Esophagus squamous epithelium (tissue), 5 donors: Measurements from ENCODE around the gene KIFBP. TPM values are rescaled to one million over a fixed set of nuclear protein-coding genes. Genes with fewer than 3 reads are reported as not detected.
A peak's percentile ranks its signal among the peaks of the same experiment; 100 is the strongest.

Source experiments
- DNase-seq: peaks from one replicate; lab custom pipeline; 2025; lab: John Stamatoyannopoulos, UW
- H3K27ac ChIP-seq, 4 donors: fragments of 200-600 bp; sonication (generic); one replicate each; pipeline ENCODE4 v1.5.1; 2016 to 2019; ENCODE audit warnings: mild to moderate bottlenecking in 1 of 4
- H3K27me3 ChIP-seq, 4 donors: fragments of 200-600 bp; sonication (generic); 1 replicate in 3 of 4; 2 replicates in 1 of 4; pipeline versions ENCODE4 v1.5.1 to v1.6.0; 2017 to 2021; ENCODE audit warnings: antibody characterized with exemption in 1 of 4
- H3K36me3 ChIP-seq, 3 donors: fragments of 200-600 bp; sonication (generic); one replicate each; pipeline ENCODE4 v1.5.1; 2016 to 2019
- H3K4me1 ChIP-seq, 3 donors: fragments of 200-600 bp; sonication (generic); one replicate each; pipeline ENCODE4 v1.5.1; 2017 to 2019
- H3K4me3 ChIP-seq, 4 donors: fragments of 200-600 bp; sonication (generic); 1 replicate in 3 of 4; 2 replicates in 1 of 4; pipeline ENCODE4 v1.5.1; 2016 to 2019; ENCODE audit warnings: mild to moderate bottlenecking in 2 of 4, moderate library complexity in 1 of 4
- H3K9me3 ChIP-seq, 3 donors: fragments of 200-600 bp; sonication (generic); one replicate each; pipeline ENCODE4 v1.5.1; 2016 to 2019
- POLR2A ChIP-seq, 4 donors: fragments of 450-650 bp; IDR thresholded peaks; one replicate each; pipeline ENCODE4 v1.6.1; 2017; ENCODE audit warnings: antibody characterized with exemption in 4 of 4, mild to moderate bottlenecking in 4 of 4, moderate library complexity in 3 of 4
- WGBS, 2 donors: methylation state at CpG; one replicate each; pipeline ENCODE4 v1.1.5; 2018; 5-methylcytosine and 5-hydroxymethylcytosine counted together
- intact Hi-C: fragments of 100-400 bp; cut with DNase I; formaldehyde crosslinking; loops from one replicate; pipeline ENCODE4 v1.15.0; 2022
- total RNA-seq, 4 donors: library from RNA; depleted of rRNA; stranded (reverse); fragments of >200 nt; gene quantifications; one replicate each; pipeline ENCODE4 v1.1.0, GENCODE V29; 2016
- TF ChIP-seq, protein P1 (sequence below), 6 experiments: fragments of 450-650 bp in 4 of 6; fragments of 200-600 bp in 2 of 6; sonication (generic) in 2 of 6; IDR thresholded peaks; one replicate each; pipeline ENCODE4 v1.5.1; 2016 to 2019; ENCODE audit warnings: antibody characterized with exemption in 6 of 6, mild to moderate bottlenecking in 4 of 6, moderate library complexity in 4 of 6
- donor health status: DM: yes; HTN: yes; CAD: no.

Gene KIFBP
- total RNA-seq, 4 donors from 2014 or later = 15.5 to 31.0 (median 16.4) TPM

DNA sequence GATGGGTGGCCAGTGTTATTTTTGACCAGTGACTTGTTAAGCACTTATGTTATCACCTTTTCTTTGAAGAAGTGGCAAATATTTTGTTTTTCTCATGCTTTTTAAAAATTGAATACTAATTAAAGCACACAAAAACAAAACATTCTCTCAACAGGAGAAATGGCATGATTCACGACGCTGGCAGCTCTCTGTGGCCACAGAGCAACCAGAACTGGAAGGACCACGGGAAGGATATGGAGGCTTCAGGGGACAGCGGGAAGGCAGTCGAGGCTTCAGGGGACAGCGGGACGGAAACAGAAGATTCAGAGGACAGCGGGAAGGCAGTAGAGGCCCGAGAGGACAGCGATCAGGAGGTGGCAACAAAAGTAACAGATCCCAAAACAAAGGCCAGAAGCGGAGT is 6.2 kb upstream of the KIFBP start:
- no peak overlapping the region for H3K27ac ChIP-seq
- no peaks in the 10 kb centered on the region for H3K4me1 ChIP-seq
- TF ChIP-seq POLR2A (IDR thresholded peaks at IDR 0.05) = no peak
- TF ChIP-seq, protein P1, sequence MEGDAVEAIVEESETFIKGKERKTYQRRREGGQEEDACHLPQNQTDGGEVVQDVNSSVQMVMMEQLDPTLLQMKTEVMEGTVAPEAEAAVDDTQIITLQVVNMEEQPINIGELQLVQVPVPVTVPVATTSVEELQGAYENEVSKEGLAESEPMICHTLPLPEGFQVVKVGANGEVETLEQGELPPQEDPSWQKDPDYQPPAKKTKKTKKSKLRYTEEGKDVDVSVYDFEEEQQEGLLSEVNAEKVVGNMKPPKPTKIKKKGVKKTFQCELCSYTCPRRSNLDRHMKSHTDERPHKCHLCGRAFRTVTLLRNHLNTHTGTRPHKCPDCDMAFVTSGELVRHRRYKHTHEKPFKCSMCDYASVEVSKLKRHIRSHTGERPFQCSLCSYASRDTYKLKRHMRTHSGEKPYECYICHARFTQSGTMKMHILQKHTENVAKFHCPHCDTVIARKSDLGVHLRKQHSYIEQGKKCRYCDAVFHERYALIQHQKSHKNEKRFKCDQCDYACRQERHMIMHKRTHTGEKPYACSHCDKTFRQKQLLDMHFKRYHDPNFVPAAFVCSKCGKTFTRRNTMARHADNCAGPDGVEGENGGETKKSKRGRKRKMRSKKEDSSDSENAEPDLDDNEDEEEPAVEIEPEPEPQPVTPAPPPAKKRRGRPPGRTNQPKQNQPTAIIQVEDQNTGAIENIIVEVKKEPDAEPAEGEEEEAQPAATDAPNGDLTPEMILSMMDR (IDR thresholded peaks at IDR 0.05) = no peak
- WGBS, 2 donors = 90 to 97% methylated on average over 11 of the region's 11 CpGs
- no peak for DNase-seq
- peaks cover 9 to 87% (median 48%) of the 10 kb centered on the region in 3 donors for H3K36me3 ChIP-seq
- H3K9me3 ChIP-seq = no peaks in the 10 kb centered on the region
- no peaks in the 10 kb centered on the region for H3K27me3 ChIP-seq
- H3K4me3 ChIP-seq = no peak overlapping the region
- intact Hi-C loops = no loop called here

DNA sequence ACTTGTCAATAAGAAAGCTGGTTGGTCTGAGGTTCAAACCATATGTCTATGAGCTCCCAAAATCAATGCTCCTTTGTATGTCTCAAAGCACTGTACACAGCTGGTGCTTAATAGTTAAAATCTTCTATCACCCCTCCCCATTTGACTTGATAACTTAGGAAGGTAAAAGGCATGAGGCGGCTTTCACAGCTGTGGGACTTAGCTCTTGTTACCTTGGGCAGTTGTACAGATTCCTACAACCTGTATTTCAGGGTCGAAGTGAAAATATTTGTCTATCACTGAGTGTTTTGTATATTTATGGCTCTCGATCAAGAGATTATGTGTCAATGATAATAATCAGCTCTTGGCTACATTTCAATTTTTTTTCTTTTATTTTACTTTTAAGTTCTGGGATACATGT is 992 bp upstream of the KIFBP start:
- H3K27me3 ChIP-seq = no peaks in the 10 kb centered on the region
- H3K27ac ChIP-seq = no peak overlapping the region
- no peak for TF ChIP-seq POLR2A (IDR thresholded peaks at IDR 0.05)
- TF ChIP-seq, protein P1 (IDR thresholded peaks at IDR 0.05) = no peak
- peaks cover 13 to 44% (median 22%) of the 10 kb centered on the region in 3 donors for H3K4me1 ChIP-seq
- DNase-seq = no peak
- peaks cover 5 to 34% (median 14%) of the 10 kb centered on the region in 3 donors for H3K36me3 ChIP-seq
- intact Hi-C loops = no loop called here
- no peaks in the 10 kb centered on the region for H3K9me3 ChIP-seq
- WGBS, 2 donors = 48 to 62% methylated on average over 3 of the region's 3 CpGs
- no peak overlapping the region for H3K4me3 ChIP-seq

DNA sequence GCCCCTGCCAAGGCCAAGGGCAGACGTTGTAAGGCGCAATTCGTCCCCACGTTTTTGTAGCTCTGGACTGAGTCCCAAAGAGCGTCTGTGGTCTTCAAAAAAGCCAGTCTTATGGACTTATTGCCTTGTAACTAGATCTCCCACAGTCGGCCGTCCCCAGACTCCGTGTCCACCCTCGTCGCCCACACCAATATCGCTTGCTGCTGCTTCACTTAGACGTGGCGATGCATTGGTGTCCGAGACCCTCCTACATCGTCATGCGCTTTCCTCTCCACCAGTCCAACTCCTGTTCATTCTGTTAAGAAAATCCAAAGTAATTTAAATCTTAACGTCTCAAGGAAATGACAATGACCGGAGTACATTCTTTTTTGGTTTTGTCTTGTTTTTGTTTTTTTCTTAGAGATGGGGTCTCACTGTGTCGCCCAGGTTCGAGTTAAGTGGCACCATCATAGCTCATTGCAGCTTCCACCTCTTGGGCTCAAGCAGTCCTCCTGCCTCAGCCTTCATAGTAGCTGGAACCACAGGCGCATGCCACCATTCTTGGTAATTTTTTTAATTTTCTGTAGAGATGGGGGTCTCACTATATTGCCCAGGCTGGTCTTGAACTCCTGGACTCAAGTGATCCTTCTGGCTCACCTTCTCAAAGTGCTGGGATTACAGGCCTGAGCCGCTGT is 851 bp downstream of the KIFBP start:
- Histone ChIP-seq H3K4me3 (peak overlapping the region; percentile 84 to 99 (median 90)), H3K4me1 (peaks cover 13 to 59% (median 25%) of the 10 kb centered on the region in 3 donors), H3K27ac (peak overlapping the region; percentile 87 to 93 (median 90)), H3K9me3 (no peaks in the 10 kb centered on the region), H3K27me3 (no peaks in the 10 kb centered on the region), H3K36me3 (peaks cover 0 to 16% (median 4%) of the 10 kb centered on the region in 3 donors)
- no peak for DNase-seq
- no peak for TF ChIP-seq POLR2A (IDR thresholded peaks at IDR 0.05)
- TF ChIP-seq, protein P1 (IDR thresholded peaks at IDR 0.05) = no peak
- intact Hi-C loops = no loop called here
- WGBS, 2 donors = 19 to 20% methylated on average over 22 of the region's 22 CpGs

DNA sequence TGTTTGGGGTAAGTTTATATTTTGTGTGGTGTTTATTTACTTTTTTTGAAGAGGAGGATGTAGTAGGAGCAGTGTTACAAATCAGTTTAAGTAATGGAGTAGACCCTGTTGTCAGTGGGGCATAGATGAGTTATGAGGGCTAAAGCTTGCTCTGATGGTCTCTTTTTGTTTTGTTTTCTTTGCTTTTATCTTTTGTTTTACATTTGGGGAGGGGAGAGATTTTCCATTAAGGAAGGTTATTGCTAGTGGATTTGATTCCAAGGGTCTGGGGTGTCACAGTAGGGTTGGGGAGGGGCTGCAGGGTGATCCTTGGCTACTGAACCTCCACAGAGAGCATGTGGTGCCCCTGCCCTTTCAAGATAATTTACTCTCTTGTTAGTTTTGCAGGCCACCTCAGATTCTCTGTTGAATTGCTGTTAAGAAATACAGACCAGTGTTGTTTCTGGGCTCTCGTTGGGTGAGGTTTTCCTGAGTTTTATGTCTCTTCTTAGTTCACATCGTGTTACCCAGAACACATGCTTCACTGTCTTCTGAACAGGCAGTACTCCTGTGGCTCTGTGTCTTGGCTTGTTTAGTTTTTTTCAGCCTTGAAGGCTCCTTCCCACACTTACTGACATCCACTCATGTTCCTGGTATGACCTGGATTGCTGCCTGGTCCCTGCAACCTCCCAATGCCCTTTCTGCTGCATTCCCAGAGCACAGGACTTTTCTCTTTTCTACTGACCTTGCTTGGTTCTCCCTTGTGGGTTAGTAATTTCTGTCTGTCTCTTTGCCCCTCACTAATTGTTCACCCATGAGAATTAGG is 4.2 kb downstream of the KIFBP start:
- Histone ChIP-seq H3K36me3 (no peaks in the 10 kb centered on the region), H3K27me3 (no peaks in the 10 kb centered on the region), H3K27ac (peak overlapping the region; percentile 32 to 61 (median 42)), H3K4me1 (peaks cover 13 to 63% (median 24%) of the 10 kb centered on the region in 3 donors), H3K4me3 (no peak overlapping the region), H3K9me3 (no peaks in the 10 kb centered on the region)
- intact Hi-C loops = no loop called here
- 19 to 27% methylated on average over 2 of the region's 2 CpGs for WGBS, 2 donors
- no peak for TF ChIP-seq POLR2A (IDR thresholded peaks at IDR 0.05)
- TF ChIP-seq, protein P1 (IDR thresholded peaks at IDR 0.05) = no peak
- DNase-seq = no peak

DNA sequence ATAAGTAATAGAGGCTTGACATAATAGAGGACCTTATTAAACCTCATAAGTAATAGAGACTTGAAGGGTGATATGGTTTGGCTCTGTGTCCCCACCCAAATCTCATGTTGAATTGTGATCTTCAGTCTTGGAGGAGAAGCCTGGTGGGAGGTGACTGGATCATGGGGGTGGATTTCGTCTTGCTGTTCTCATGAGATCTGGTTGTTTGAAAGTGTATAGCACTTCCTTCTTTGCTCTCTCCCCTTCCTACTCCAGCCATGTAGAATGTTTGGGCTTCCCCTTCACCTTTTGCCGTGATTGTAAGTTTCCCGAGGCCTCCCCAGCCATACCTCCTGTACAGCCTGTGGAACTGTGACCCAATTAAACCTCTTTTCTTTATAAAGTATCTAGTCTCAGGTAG is 8.6 kb downstream of the KIFBP start:
- peak overlapping the region in 1 of 4 donors; percentile 54 for H3K27ac ChIP-seq

More for the DNA sequence above, 8.6 kb downstream of the KIFBP start:
- Histone ChIP-seq H3K9me3 (no peaks in the 10 kb centered on the region), H3K27me3 (no peaks in the 10 kb centered on the region), H3K4me3 (no peak overlapping the region), H3K36me3 (peaks cover 0 to 26% (median 0%) of the 10 kb centered on the region in 3 donors), H3K4me1 (peaks cover 0 to 29% (median 6%) of the 10 kb centered on the region in 3 donors)
- 79 to 92% methylated on average over 3 of the region's 3 CpGs for WGBS, 2 donors
- intact Hi-C loops = no loop called here
- TF ChIP-seq, protein P1 (IDR thresholded peaks at IDR 0.05) = no peak
- TF ChIP-seq POLR2A (IDR thresholded peaks at IDR 0.05) = no peak
- DNase-seq = no peak
